ENCODE data around the gene CACNA2D1.

Gene CACNA2D1

GRCh38 chr7:82286096-82286797, 157.3 kb downstream of the CACNA2D1 start:
- H3K27ac Mint-ChIP-seq = no peak overlapping the region
- no peaks in the 10 kb centered on the region for H3K27me3 Mint-ChIP-seq
- no peak overlapping the region for H3K4me3 Mint-ChIP-seq
- no peak for DNase-seq
- H3K4me1 Mint-ChIP-seq = no peaks in the 10 kb centered on the region
- no peaks in the 10 kb centered on the region for H3K36me3 Mint-ChIP-seq (ENCODE audit: low read depth)
- H3K9me3 Mint-ChIP-seq = peaks cover 4% of the 10 kb centered on the region
- no peak for ATAC-seq

GRCh38 chr7:82284936-82285519, 158.5 kb downstream of the CACNA2D1 start:
- H3K4me1 Mint-ChIP-seq = no peaks in the 10 kb centered on the region
- no peaks in the 10 kb centered on the region for H3K27me3 Mint-ChIP-seq
- no peaks in the 10 kb centered on the region for H3K36me3 Mint-ChIP-seq (ENCODE audit: low read depth)
- DNase-seq = no peak
- no peak overlapping the region for H3K4me3 Mint-ChIP-seq
- no peak for ATAC-seq
- H3K27ac Mint-ChIP-seq = no peak overlapping the region
- H3K9me3 Mint-ChIP-seq = peaks cover 4% of the 10 kb centered on the region

GRCh38 chr7:82275342-82275741, 168.2 kb downstream of the CACNA2D1 start:
- Mint-ChIP-seq H3K27me3 (no peaks in the 10 kb centered on the region), H3K4me1 (no peaks in the 10 kb centered on the region), H3K36me3 (ENCODE audit: low read depth) (no peaks in the 10 kb centered on the region), H3K4me3 (no peak overlapping the region), H3K9me3 (no peaks in the 10 kb centered on the region), H3K27ac (no peak overlapping the region)
- no peak for ATAC-seq
- DNase-seq = no peak

GRCh38 chr7:82274681-82275080, 168.9 kb downstream of the CACNA2D1 start:
- no peaks in the 10 kb centered on the region for H3K27me3 Mint-ChIP-seq
- no peak overlapping the region for H3K27ac Mint-ChIP-seq
- no peaks in the 10 kb centered on the region for H3K9me3 Mint-ChIP-seq
- no peak for ATAC-seq
- no peak for DNase-seq
- H3K4me3 Mint-ChIP-seq = no peak overlapping the region
- no peaks in the 10 kb centered on the region for H3K36me3 Mint-ChIP-seq (ENCODE audit: low read depth)
- H3K4me1 Mint-ChIP-seq = no peaks in the 10 kb centered on the region

- Mint-ChIP-seq H3K4me1 (no peaks in the 10 kb centered on the region), H3K27me3 (no peaks in the 10 kb centered on the region), H3K4me3 (no peak overlapping the region), H3K27ac (no peak overlapping the region), H3K36me3 (ENCODE audit: low read depth) (no peaks in the 10 kb centered on the region), H3K9me3 (no peaks in the 10 kb centered on the region)
- no peak for DNase-seq
- ATAC-seq = no peak
These were observed 169.7 kb downstream of the CACNA2D1 start for GRCh38 chr7:82273886-82274285.

- no peaks in the 10 kb centered on the region for H3K4me1 Mint-ChIP-seq
- DNase-seq = no peak
- H3K27me3 Mint-ChIP-seq = no peaks in the 10 kb centered on the region
- H3K4me3 Mint-ChIP-seq = no peak overlapping the region
- H3K27ac Mint-ChIP-seq = no peak overlapping the region
- no peaks in the 10 kb centered on the region for H3K9me3 Mint-ChIP-seq
- H3K36me3 Mint-ChIP-seq (ENCODE audit: low read depth) = no peaks in the 10 kb centered on the region
- no peak for ATAC-seq
These were observed 172.7 kb downstream of the CACNA2D1 start for GRCh38 chr7:82270870-82271269.

- Mint-ChIP-seq H3K27me3 (no peaks in the 10 kb centered on the region), H3K4me3 (no peak overlapping the region), H3K9me3 (no peaks in the 10 kb centered on the region), H3K27ac (no peak overlapping the region), H3K4me1 (no peaks in the 10 kb centered on the region), H3K36me3 (ENCODE audit: low read depth) (no peaks in the 10 kb centered on the region)
- DNase-seq = no peak
- no peak for ATAC-seq
These were observed 174.9 kb downstream of the CACNA2D1 start for GRCh38 chr7:82268632-82269031.

- DNase-seq (no peak), ATAC-seq (no peak)
- Mint-ChIP-seq H3K27ac (no peak overlapping the region), H3K4me1 (no peaks in the 10 kb centered on the region), H3K4me3 (no peak overlapping the region), H3K27me3 (no peaks in the 10 kb centered on the region), H3K9me3 (no peaks in the 10 kb centered on the region), H3K36me3 (ENCODE audit: low read depth) (no peaks in the 10 kb centered on the region)
These were observed 177.5 kb downstream of the CACNA2D1 start for GRCh38 chr7:82266081-82266480.

GRCh38 chr7:82264783-82265305, 178.7 kb downstream of the CACNA2D1 start:
- no peak overlapping the region for H3K4me3 Mint-ChIP-seq
- no peaks in the 10 kb centered on the region for H3K4me1 Mint-ChIP-seq
- ATAC-seq (no peak), DNase-seq (no peak)
- H3K36me3 Mint-ChIP-seq (ENCODE audit: low read depth) = no peaks in the 10 kb centered on the region
- no peaks in the 10 kb centered on the region for H3K9me3 Mint-ChIP-seq
- H3K27me3 Mint-ChIP-seq = no peaks in the 10 kb centered on the region
- no peak overlapping the region for H3K27ac Mint-ChIP-seq

- Mint-ChIP-seq H3K9me3 (no peaks in the 10 kb centered on the region), H3K27ac (no peak overlapping the region), H3K4me3 (no peak overlapping the region), H3K36me3 (ENCODE audit: low read depth) (no peaks in the 10 kb centered on the region), H3K27me3 (no peaks in the 10 kb centered on the region), H3K4me1 (no peaks in the 10 kb centered on the region)
- ATAC-seq = no peak
- no peak for DNase-seq
These were observed 179.4 kb downstream of the CACNA2D1 start for GRCh38 chr7:82263920-82264782.

GRCh38 chr7:82258181-82258580, 185.4 kb downstream of the CACNA2D1 start:
- DNase-seq = no peak
- no peaks in the 10 kb centered on the region for H3K36me3 Mint-ChIP-seq (ENCODE audit: low read depth)
- no peaks in the 10 kb centered on the region for H3K27me3 Mint-ChIP-seq

GRCh38 chr7:82257118-82257695, 186.4 kb downstream of the CACNA2D1 start:
- Mint-ChIP-seq H3K27ac (no peak overlapping the region), H3K36me3 (ENCODE audit: low read depth) (no peaks in the 10 kb centered on the region), H3K9me3 (no peaks in the 10 kb centered on the region), H3K4me1 (no peaks in the 10 kb centered on the region), H3K27me3 (no peaks in the 10 kb centered on the region), H3K4me3 (no peak overlapping the region)
- DNase-seq (no peak), ATAC-seq (no peak)

More at GRCh38 chr7:82258181-82258580, 185.4 kb downstream of the CACNA2D1 start:
- Mint-ChIP-seq H3K4me3 (no peak overlapping the region), H3K4me1 (no peaks in the 10 kb centered on the region), H3K9me3 (no peaks in the 10 kb centered on the region), H3K27ac (no peak overlapping the region)
- ATAC-seq = no peak

- Mint-ChIP-seq H3K9me3 (no peaks in the 10 kb centered on the region), H3K27me3 (no peaks in the 10 kb centered on the region)
- ATAC-seq = no peak
These were observed 187.9 kb downstream of the CACNA2D1 start for GRCh38 chr7:82255706-82256105.

GRCh38 chr7:82250598-82250997, 193.0 kb downstream of the CACNA2D1 start:
- no peak for ATAC-seq
- H3K27me3 Mint-ChIP-seq = no peaks in the 10 kb centered on the region
- H3K4me1 Mint-ChIP-seq = no peaks in the 10 kb centered on the region
- no peak overlapping the region for H3K4me3 Mint-ChIP-seq
- H3K9me3 Mint-ChIP-seq = no peaks in the 10 kb centered on the region
- H3K36me3 Mint-ChIP-seq (ENCODE audit: low read depth) = no peaks in the 10 kb centered on the region
- no peak overlapping the region for H3K27ac Mint-ChIP-seq
- DNase-seq = no peak

More at GRCh38 chr7:82255706-82256105, 187.9 kb downstream of the CACNA2D1 start:
- DNase-seq = no peak
- H3K4me3 Mint-ChIP-seq = no peak overlapping the region
- H3K36me3 Mint-ChIP-seq (ENCODE audit: low read depth) = no peaks in the 10 kb centered on the region
- no peak overlapping the region for H3K27ac Mint-ChIP-seq
- H3K4me1 Mint-ChIP-seq = no peaks in the 10 kb centered on the region
